Gastrocnemius medialis (tissue), 4 donors: ENCODE results near the gene CLSTN2. TPM values are rescaled to one million over a fixed set of nuclear protein-coding genes. Genes with fewer than 3 reads are reported as not detected.

ENCODE experiments used
- ATAC-seq, 2 donors: fragments of 150-250 bp; one replicate each; pipeline ENCODE4 v1.9.1; 2016
- DNase-seq, 2 donors: peaks; one replicate each; pipeline ENCODE4 v3.0.0-alpha.2; 2019
- H3K27ac ChIP-seq, 4 donors: fragments of 200-600 bp; sonication (generic); 1 replicate in 1 of 4; 2 replicates in 3 of 4; pipeline ENCODE4 v1.5.1; 2016 to 2018; ENCODE audit warnings: mild to moderate bottlenecking in 2 of 4, moderate library complexity in 1 of 4
- H3K27me3 ChIP-seq, 3 donors: fragments of 200-600 bp; sonication (generic) in 2 of 3; 1 replicate in 1 of 3; 2 replicates in 2 of 3; pipeline versions ENCODE4 v1.5.1 to v1.6.0; 2016 to 2019; ENCODE audit warnings: mild to moderate bottlenecking in 1 of 3, moderate library complexity in 1 of 3
- H3K36me3 ChIP-seq, 2 donors: fragments of 200-600 bp; sonication (generic) in 1 of 2; one replicate each; pipeline ENCODE4 v1.5.1; 2017 to 2018
- H3K4me1 ChIP-seq, 2 donors: fragments of 200-600 bp; sonication (generic) in 1 of 2; one replicate each; pipeline ENCODE4 v1.5.1; 2016 to 2017; ENCODE audit warnings: mild to moderate bottlenecking in 2 of 2
- H3K4me3 ChIP-seq, 4 donors: fragments of 200-600 bp; sonication (generic) in 3 of 4; 1 replicate in 1 of 4; 2 replicates in 3 of 4; pipeline ENCODE4 v1.5.1; 2016 to 2019; ENCODE audit warnings: mild to moderate bottlenecking in 2 of 4
- H3K9me3 ChIP-seq, 3 donors: fragments of 200-600 bp; sonication (generic) in 2 of 3; 1 replicate in 1 of 3; 2 replicates in 2 of 3; pipeline ENCODE4 v1.5.1; 2016 to 2019
- CTCF ChIP-seq, 5 experiments: fragments of 450-650 bp in 3 of 5; fragments of 200-600 bp in 2 of 5; sonication (generic) in 2 of 5; IDR thresholded peaks in 4 of 5; conservative IDR thresholded peaks in 1 of 5; 1 replicate in 4 of 5; 2 replicates in 1 of 5; pipeline ENCODE4 v1.5.1; 2016 to 2019; ENCODE audit warnings: antibody characterized with exemption in 5 of 5, mild to moderate bottlenecking in 3 of 5, moderate library complexity in 3 of 5
- POLR2A ChIP-seq, 2 donors: fragments of 450-650 bp; IDR thresholded peaks; one replicate each; pipeline ENCODE4 v1.6.1; 2017; ENCODE audit warnings: antibody characterized with exemption in 2 of 2, mild to moderate bottlenecking in 2 of 2, moderate library complexity in 2 of 2
- in situ Hi-C, 4 donors: fragments of 200-750 bp; cut with MboI; loops; one replicate each; pipeline versions ENCODE4 v1.15.0 to v1.8.0; 2017; ENCODE audit warnings: low sequenced_read_pairs in 4 of 4
- intact Hi-C: fragments of 100-400 bp; cut with DNase I; formaldehyde crosslinking; loops from one replicate; pipeline ENCODE4 v1.15.1; 2023; ENCODE audit warnings: low total_unique reads
- total RNA-seq, 4 donors: library from RNA; depleted of rRNA; stranded (reverse); fragments of >200 nt; gene quantifications; one replicate each; pipeline versions ENCODE4 v1.1.0 to v1.2.3, GENCODE V29; 2016

CLSTN2 gene
- total RNA-seq, 4 donors from 2014 or later: 1.1 to 4.9 (median 4.0) TPM

GRCh38 chr3:140552898-140553297, 617.9 kb downstream of the CLSTN2 start:
- intact Hi-C loops: no loop called here

GRCh38 chr3:140553591-140553990, 618.6 kb downstream of the CLSTN2 start:
- Histone ChIP-seq H3K9me3 (no peaks in the 10 kb centered on the region), H3K27me3 (no peaks in the 10 kb centered on the region), H3K4me1 (no peaks in the 10 kb centered on the region), H3K4me3 (no peak overlapping the region), H3K27ac (no peak overlapping the region), H3K36me3 (no peaks in the 10 kb centered on the region)
- intact Hi-C loops (no loop called here), in situ Hi-C loops (no loop called here)
- no peak for DNase-seq
- TF ChIP-seq CTCF (IDR thresholded peaks at IDR 0.05 in 4 of 5, conservative IDR thresholded peaks at IDR 0.05 in 1 of 5) (no peak), POLR2A (IDR thresholded peaks at IDR 0.05) (no peak)
- no peak for ATAC-seq

More at GRCh38 chr3:140552898-140553297, 617.9 kb downstream of the CLSTN2 start:
- Histone ChIP-seq H3K4me1 (no peaks in the 10 kb centered on the region), H3K4me3 (no peak overlapping the region), H3K9me3 (no peaks in the 10 kb centered on the region), H3K36me3 (no peaks in the 10 kb centered on the region), H3K27me3 (no peaks in the 10 kb centered on the region), H3K27ac (no peak overlapping the region)
- DNase-seq: no peak
- no peak for TF ChIP-seq CTCF (IDR thresholded peaks at IDR 0.05 in 4 of 5, conservative IDR thresholded peaks at IDR 0.05 in 1 of 5)
- no peak for TF ChIP-seq POLR2A (IDR thresholded peaks at IDR 0.05)
- in situ Hi-C loops: no loop called here
- no peak for ATAC-seq

GRCh38 chr3:140555666-140556065, 620.7 kb downstream of the CLSTN2 start:
- Histone ChIP-seq H3K36me3 (no peaks in the 10 kb centered on the region), H3K4me1 (no peaks in the 10 kb centered on the region), H3K27ac (no peak overlapping the region), H3K9me3 (no peaks in the 10 kb centered on the region), H3K4me3 (no peak overlapping the region), H3K27me3 (no peaks in the 10 kb centered on the region)
- intact Hi-C loops (no loop called here), in situ Hi-C loops (no loop called here)
- no peak for DNase-seq
- TF ChIP-seq CTCF (IDR thresholded peaks at IDR 0.05 in 4 of 5, conservative IDR thresholded peaks at IDR 0.05 in 1 of 5) (no peak), POLR2A (IDR thresholded peaks at IDR 0.05) (no peak)
- no peak for ATAC-seq

GRCh38 chr3:140557476-140557875, 622.5 kb downstream of the CLSTN2 start:
- TF ChIP-seq CTCF (IDR thresholded peaks at IDR 0.05 in 4 of 5, conservative IDR thresholded peaks at IDR 0.05 in 1 of 5): no peak
- no peak for TF ChIP-seq POLR2A (IDR thresholded peaks at IDR 0.05)
- in situ Hi-C loops: no loop called here

GRCh38 chr3:140559546-140559945, 624.6 kb downstream of the CLSTN2 start:
- no peaks in the 10 kb centered on the region for H3K9me3 ChIP-seq
- no peaks in the 10 kb centered on the region for H3K36me3 ChIP-seq
- H3K4me3 ChIP-seq: no peak overlapping the region
- no peak overlapping the region for H3K27ac ChIP-seq
- DNase-seq: no peak
- no peaks in the 10 kb centered on the region for H3K4me1 ChIP-seq
- intact Hi-C loops: loop anchor here (1.0 kb wide), 1 partner anchor 29 kb away; no protein-coding TSS in a partner anchor
- no peak for TF ChIP-seq CTCF (IDR thresholded peaks at IDR 0.05 in 4 of 5, conservative IDR thresholded peaks at IDR 0.05 in 1 of 5)
- no peak for TF ChIP-seq POLR2A (IDR thresholded peaks at IDR 0.05)
- ATAC-seq: no peak
- no peaks in the 10 kb centered on the region for H3K27me3 ChIP-seq
- in situ Hi-C loops: no loop called here

More at GRCh38 chr3:140557476-140557875, 622.5 kb downstream of the CLSTN2 start:
- no peak overlapping the region for H3K4me3 ChIP-seq
- intact Hi-C loops: no loop called here
- H3K27me3 ChIP-seq: no peaks in the 10 kb centered on the region
- no peaks in the 10 kb centered on the region for H3K36me3 ChIP-seq
- DNase-seq: no peak
- H3K27ac ChIP-seq: no peak overlapping the region
- no peaks in the 10 kb centered on the region for H3K4me1 ChIP-seq
- H3K9me3 ChIP-seq: no peaks in the 10 kb centered on the region
- ATAC-seq: no peak
